Panc1 (cell line): ENCODE measurements around the gene COL4A2. TPM values are rescaled to one million over a fixed set of nuclear protein-coding genes. Genes with fewer than 3 reads are reported as not detected.
A peak's percentile ranks its signal among the peaks of the same experiment; 100 is the strongest.

Source experiments
- ATAC-seq: fragments of 200-7000 bp; cut with Tn5 transposase; 2 replicates; pipeline ENCODE4 v1.9.1; 2020; ENCODE audit warnings: mild to moderate bottlenecking, moderate library complexity
- BruUV-seq: library from RNA; stranded (reverse); fragments of 400-500 nt; replicated peaks from 2 replicates; lab custom pipeline; 2021; lab: Mats Ljungman, UMichigan
- CTCF ChIA-PET: fragments of 300-600 bp; sonication (Branson Sonifier 250); formaldehyde crosslinking; loops from one replicate; lab custom pipeline; 2022; ENCODE audit warnings: antibody characterized with exemption; lab: Charles Lee
- POLR2A ChIA-PET: fragments of 300-600 bp; sonication (Branson Sonifier 250); formaldehyde crosslinking; loops from one replicate; lab custom pipeline; 2022; ENCODE audit warnings: antibody characterized with exemption; lab: Charles Lee
- DNase-seq: peaks from one replicate; pipeline ENCODE4 v3.0.0-alpha.2; 2010; ENCODE audit warnings: low read depth, low spot score
- H3K27ac ChIP-seq: 2 replicates; pipeline ENCODE4 v1.5.1; 2011; ENCODE audit warnings: mild to moderate bottlenecking, low read length, inconsistent platforms
- H3K27me3 ChIP-seq: fragments of 200-500 bp; sonication (Bioruptor generic); 2 replicates; pipeline ENCODE4 v1.6.0; 2014; ENCODE audit warnings: low read length, inconsistent platforms; ENCODE audit not compliant: control insufficient read depth, insufficient read depth
- H3K36me3 ChIP-seq: fragments of 200-500 bp; sonication (Bioruptor generic); 2 replicates; pipeline ENCODE4 v1.5.1; 2014; ENCODE audit warnings: inconsistent platforms, mild to moderate bottlenecking, low read length, moderate library complexity; ENCODE audit not compliant: control insufficient read depth, insufficient read depth
- H3K4me1 ChIP-seq: 2 replicates; pipeline ENCODE4 v1.5.1; 2011; ENCODE audit warnings: inconsistent platforms, mild to moderate bottlenecking, low read length, moderate library complexity; ENCODE audit not compliant: control insufficient read depth, insufficient read depth
- H3K4me3 ChIP-seq, 2 experiments: 2 replicates each; pipeline ENCODE4 v1.5.1; 2011 to 2012; ENCODE audit warnings: low read depth in 2 of 2, low read length in 2 of 2, mild to moderate bottlenecking in 2 of 2, inconsistent platforms in 1 of 2, moderate library complexity in 1 of 2
- H3K9me3 ChIP-seq: fragments of 200-500 bp; sonication (Bioruptor generic); 2 replicates; pipeline ENCODE4 v1.5.1; 2014; ENCODE audit warnings: low read depth, mild to moderate bottlenecking, inconsistent platforms, low read length, moderate library complexity; ENCODE audit not compliant: control insufficient read depth, insufficient read depth
- POLR2AphosphoS5 ChIP-seq: IDR thresholded peaks from 2 replicates; pipeline ENCODE4 v1.6.1; 2012; ENCODE audit warnings: mild to moderate bottlenecking, low read depth, low read length, moderate library complexity
- SIN3A ChIP-seq: IDR thresholded peaks from 2 replicates; pipeline ENCODE4 v1.6.1; 2012; ENCODE audit warnings: low read depth, mild to moderate bottlenecking, low read length, moderate library complexity, borderline replicate concordance; ENCODE audit not compliant: insufficient read depth
- TCF7L2 ChIP-seq: IDR thresholded peaks from 2 replicates; pipeline ENCODE4 v1.6.1; 2011; ENCODE audit warnings: mild to moderate bottlenecking, low read depth, low read length, inconsistent platforms
- in situ Hi-C: cut with HindIII; loops from 2 replicates; pipeline ENCODE4 v1.10.0; 2016; ENCODE audit warnings: low sequenced_read_pairs, low pct_unique_long_range_greater_than_20kb
- intact Hi-C: fragments of 100-400 bp; cut with micrococcal nuclease; formaldehyde crosslinking; loops from one replicate; pipeline ENCODE4 v1.10.0; 2022; ENCODE audit not compliant: unreplicated experiment
- total RNA-seq: library from RNA; stranded (reverse); gene quantifications from one replicate; pipeline ENCODE4 v1.2.1, GENCODE V29; 2021; ENCODE audit not compliant: unreplicated experiment
- TF ChIP-seq, protein P1 (sequence below): fragments of 450-650 bp; IDR thresholded peaks from 2 replicates; pipeline ENCODE4 v1.5.1; 2017; ENCODE audit warnings: mild to moderate bottlenecking
- TF ChIP-seq, protein P2 (sequence below), 2 experiments: IDR thresholded peaks; 2 replicates each; pipeline ENCODE4 v1.6.1; 2011 to 2012; ENCODE audit warnings: low read depth in 2 of 2, control low read depth in 1 of 2, low read length in 1 of 2, mild to moderate bottlenecking in 1 of 2, moderate library complexity in 1 of 2; ENCODE audit not compliant: insufficient read depth in 1 of 2

The COL4A2 gene
- total RNA-seq, 1 experiment from 2014 or later, result 3.0 TPM

DNA sequence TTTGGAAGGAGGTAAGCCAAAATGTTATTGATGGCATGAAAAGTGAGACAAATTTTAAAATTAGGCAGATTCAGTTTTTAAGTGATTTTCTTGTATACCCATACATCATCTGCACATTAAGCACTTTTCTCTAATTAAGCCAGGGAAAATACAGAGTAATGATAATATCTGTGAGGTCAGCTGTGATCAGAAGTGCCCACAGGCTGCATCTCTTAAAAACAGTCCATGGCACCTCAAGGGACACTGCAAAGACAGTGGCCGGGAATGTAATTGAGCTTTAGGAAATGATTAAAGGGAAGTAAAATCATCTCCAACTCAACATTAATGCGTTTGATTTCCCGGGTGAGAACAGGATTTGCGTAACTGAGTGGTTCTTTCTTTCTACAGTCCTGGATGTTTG is 2.1 kb upstream of the COL4A2 start:
- in situ Hi-C loops, result no loop called here
- intact Hi-C loops, result no loop called here
- H3K27me3 ChIP-seq, result peaks cover 9% of the 10 kb centered on the region
- ChIA-PET POLR2A (no interaction called here), CTCF (no interaction called here)
- ATAC-seq (no peak), DNase-seq (no peak)
- H3K9me3 ChIP-seq, result no peaks in the 10 kb centered on the region
- no peaks in the 10 kb centered on the region for H3K36me3 ChIP-seq
- no peaks in the 10 kb centered on the region for H3K4me1 ChIP-seq
- BruUV-seq, result no TSS peak
- no peak overlapping the region for H3K27ac ChIP-seq
- TF ChIP-seq POLR2AphosphoS5 (no peak), TCF7L2 (no peak), SIN3A (no peak)
- TF ChIP-seq, protein P1, sequence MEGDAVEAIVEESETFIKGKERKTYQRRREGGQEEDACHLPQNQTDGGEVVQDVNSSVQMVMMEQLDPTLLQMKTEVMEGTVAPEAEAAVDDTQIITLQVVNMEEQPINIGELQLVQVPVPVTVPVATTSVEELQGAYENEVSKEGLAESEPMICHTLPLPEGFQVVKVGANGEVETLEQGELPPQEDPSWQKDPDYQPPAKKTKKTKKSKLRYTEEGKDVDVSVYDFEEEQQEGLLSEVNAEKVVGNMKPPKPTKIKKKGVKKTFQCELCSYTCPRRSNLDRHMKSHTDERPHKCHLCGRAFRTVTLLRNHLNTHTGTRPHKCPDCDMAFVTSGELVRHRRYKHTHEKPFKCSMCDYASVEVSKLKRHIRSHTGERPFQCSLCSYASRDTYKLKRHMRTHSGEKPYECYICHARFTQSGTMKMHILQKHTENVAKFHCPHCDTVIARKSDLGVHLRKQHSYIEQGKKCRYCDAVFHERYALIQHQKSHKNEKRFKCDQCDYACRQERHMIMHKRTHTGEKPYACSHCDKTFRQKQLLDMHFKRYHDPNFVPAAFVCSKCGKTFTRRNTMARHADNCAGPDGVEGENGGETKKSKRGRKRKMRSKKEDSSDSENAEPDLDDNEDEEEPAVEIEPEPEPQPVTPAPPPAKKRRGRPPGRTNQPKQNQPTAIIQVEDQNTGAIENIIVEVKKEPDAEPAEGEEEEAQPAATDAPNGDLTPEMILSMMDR, result no peak
- TF ChIP-seq, protein P2, sequence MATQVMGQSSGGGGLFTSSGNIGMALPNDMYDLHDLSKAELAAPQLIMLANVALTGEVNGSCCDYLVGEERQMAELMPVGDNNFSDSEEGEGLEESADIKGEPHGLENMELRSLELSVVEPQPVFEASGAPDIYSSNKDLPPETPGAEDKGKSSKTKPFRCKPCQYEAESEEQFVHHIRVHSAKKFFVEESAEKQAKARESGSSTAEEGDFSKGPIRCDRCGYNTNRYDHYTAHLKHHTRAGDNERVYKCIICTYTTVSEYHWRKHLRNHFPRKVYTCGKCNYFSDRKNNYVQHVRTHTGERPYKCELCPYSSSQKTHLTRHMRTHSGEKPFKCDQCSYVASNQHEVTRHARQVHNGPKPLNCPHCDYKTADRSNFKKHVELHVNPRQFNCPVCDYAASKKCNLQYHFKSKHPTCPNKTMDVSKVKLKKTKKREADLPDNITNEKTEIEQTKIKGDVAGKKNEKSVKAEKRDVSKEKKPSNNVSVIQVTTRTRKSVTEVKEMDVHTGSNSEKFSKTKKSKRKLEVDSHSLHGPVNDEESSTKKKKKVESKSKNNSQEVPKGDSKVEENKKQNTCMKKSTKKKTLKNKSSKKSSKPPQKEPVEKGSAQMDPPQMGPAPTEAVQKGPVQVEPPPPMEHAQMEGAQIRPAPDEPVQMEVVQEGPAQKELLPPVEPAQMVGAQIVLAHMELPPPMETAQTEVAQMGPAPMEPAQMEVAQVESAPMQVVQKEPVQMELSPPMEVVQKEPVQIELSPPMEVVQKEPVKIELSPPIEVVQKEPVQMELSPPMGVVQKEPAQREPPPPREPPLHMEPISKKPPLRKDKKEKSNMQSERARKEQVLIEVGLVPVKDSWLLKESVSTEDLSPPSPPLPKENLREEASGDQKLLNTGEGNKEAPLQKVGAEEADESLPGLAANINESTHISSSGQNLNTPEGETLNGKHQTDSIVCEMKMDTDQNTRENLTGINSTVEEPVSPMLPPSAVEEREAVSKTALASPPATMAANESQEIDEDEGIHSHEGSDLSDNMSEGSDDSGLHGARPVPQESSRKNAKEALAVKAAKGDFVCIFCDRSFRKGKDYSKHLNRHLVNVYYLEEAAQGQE (IDR thresholded peaks at IDR 0.05; ENCODE audit: insufficient read depth in 1 of 2, low read depth in 2 of 2, low read length in 1 of 2), result no peak
- H3K4me3 ChIP-seq, result no peak overlapping the region

GRCh38 chr13:110305544-110305943 is 1.5 kb upstream of the COL4A2 start:
- BruUV-seq, result no TSS peak
- H3K27ac ChIP-seq, result no peak overlapping the region

More at GRCh38 chr13:110305544-110305943, 1.5 kb upstream of the COL4A2 start:
- TF ChIP-seq POLR2AphosphoS5 (no peak), TCF7L2 (no peak), SIN3A (no peak)
- TF ChIP-seq, protein P1, result no peak
- TF ChIP-seq, protein P2 (IDR thresholded peaks at IDR 0.05; ENCODE audit: insufficient read depth in 1 of 2, low read depth in 2 of 2, low read length in 1 of 2), result no peak
- DNase-seq (no peak), ATAC-seq (no peak)
- intact Hi-C loops (no loop called here), in situ Hi-C loops (no loop called here)
- Histone ChIP-seq H3K36me3 (no peaks in the 10 kb centered on the region), H3K4me1 (no peaks in the 10 kb centered on the region), H3K9me3 (no peaks in the 10 kb centered on the region), H3K27me3 (peaks cover 9% of the 10 kb centered on the region), H3K4me3 (peak overlapping the region in 1 of 2 experiments; percentile 37; a peak in 1 of 4 replicates)
- CTCF ChIA-PET, result no interaction called here
- POLR2A ChIA-PET, result no interaction called here
